ENCODE data around the gene C20orf204.

GRCh38 chr20:64084685-64085152 is 48.7 kb downstream of the C20orf204 start:
- TF ChIP-seq CTCF (conservative IDR thresholded peaks at IDR 0.05) (no peak), ZFX (IDR thresholded peaks at IDR 0.05) (no peak)

Data from C4-2B (cell line).